A673 (cell line): ENCODE results near the gene BCL2.

ENCODE experiments used
- EZH2 ChIP-seq: fragments of 200-600 bp; sonication (generic); IDR thresholded peaks from 2 replicates; pipeline ENCODE4 v1.6.1; 2017; ENCODE audit warnings: borderline replicate concordance, low read depth, mild to moderate bottlenecking, mixed read lengths, antibody characterized with exemption, low read length; ENCODE audit not compliant: poor library complexity, severe bottlenecking
- TF ChIP-seq, protein P1 (sequence below): fragments of 300-800, 200-600 bp; sonication (generic); conservative IDR thresholded peaks from 2 replicates; pipeline ENCODE4 v1.5.1; 2017; ENCODE audit warnings: low read depth, mild to moderate bottlenecking, antibody characterized with exemption, low read length, moderate library complexity, mixed read lengths

DNA sequence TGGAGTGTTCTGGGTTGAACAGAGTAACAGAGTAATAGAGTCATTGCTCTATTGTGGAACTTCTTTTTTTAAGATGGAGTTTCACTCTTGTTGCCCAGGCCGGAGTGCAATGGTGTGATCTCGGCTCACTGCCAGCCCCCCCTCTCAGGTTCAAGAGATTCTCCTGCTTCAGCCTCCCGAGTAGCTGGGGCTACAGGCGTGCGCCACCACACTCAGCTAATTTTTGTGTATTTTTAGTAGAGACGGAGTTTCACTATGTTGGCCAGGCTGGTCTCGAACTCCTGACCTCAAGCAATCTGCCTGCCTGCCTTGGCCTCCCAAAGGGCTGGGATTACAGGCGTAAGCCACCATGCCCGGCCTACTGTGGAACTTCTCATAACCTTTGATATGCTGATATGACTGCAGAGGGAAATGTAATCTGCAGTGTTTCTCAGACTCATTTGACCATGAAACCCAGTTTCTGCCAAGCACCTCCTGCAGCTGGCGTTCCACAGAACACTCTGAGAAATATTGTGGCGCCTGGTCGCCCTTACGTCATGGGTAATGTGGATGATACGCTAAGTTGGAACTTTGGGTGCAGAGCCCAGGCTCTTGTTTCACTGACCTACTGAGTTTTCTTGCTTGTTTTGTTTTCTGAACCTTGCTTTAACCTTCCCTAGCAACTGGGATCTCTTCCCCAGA is 213.8 kb downstream of the BCL2 start:
- TF ChIP-seq, protein P1, sequence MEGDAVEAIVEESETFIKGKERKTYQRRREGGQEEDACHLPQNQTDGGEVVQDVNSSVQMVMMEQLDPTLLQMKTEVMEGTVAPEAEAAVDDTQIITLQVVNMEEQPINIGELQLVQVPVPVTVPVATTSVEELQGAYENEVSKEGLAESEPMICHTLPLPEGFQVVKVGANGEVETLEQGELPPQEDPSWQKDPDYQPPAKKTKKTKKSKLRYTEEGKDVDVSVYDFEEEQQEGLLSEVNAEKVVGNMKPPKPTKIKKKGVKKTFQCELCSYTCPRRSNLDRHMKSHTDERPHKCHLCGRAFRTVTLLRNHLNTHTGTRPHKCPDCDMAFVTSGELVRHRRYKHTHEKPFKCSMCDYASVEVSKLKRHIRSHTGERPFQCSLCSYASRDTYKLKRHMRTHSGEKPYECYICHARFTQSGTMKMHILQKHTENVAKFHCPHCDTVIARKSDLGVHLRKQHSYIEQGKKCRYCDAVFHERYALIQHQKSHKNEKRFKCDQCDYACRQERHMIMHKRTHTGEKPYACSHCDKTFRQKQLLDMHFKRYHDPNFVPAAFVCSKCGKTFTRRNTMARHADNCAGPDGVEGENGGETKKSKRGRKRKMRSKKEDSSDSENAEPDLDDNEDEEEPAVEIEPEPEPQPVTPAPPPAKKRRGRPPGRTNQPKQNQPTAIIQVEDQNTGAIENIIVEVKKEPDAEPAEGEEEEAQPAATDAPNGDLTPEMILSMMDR: no peak
- TF ChIP-seq EZH2: no peak
